IMR-90 (cell line): Measurements from ENCODE around the gene CSAG1. TPM values are rescaled to one million over a fixed set of nuclear protein-coding genes. Genes with fewer than 3 reads are reported as not detected.
"Not testable (repeated sequence)": the region's sequence is repeated elsewhere in the genome, so short reads cannot be mapped to it uniquely, and the experiment has no call there.

Experiments used
- ATAC-seq: fragments of 200-7000 bp; cut with Tn5 transposase; 2 replicates; pipeline ENCODE4 v1.9.1; 2020; ENCODE audit warnings: low read depth, mild to moderate bottlenecking, moderate library complexity
- BruUV-seq: library from RNA; stranded (reverse); fragments of 400-500 nt; replicated peaks from 2 replicates; lab custom pipeline; 2021; lab: Mats Ljungman, UMichigan
- CTCF ChIA-PET: fragments of 300-600 bp; formaldehyde crosslinking; extraction: SDS; loops from one replicate; lab custom pipeline; 2021; ENCODE audit warnings: antibody characterized with exemption; lab: Yijun Ruan, JAX
- POLR2A ChIA-PET: fragments of 300-600 bp; sonication (Branson Sonifier 250); formaldehyde crosslinking; loops from one replicate; lab custom pipeline; 2022; ENCODE audit warnings: antibody characterized with exemption; ENCODE audit not compliant: unreplicated experiment; lab: Charles Lee
- DNase-seq: peaks from one replicate; pipeline ENCODE4 v3.0.0; 2013
- H2AFZ ChIP-seq: replicated peaks from 2 replicates; pipeline ENCODE3; 2013; ENCODE audit warnings: low read length, mild to moderate bottlenecking; ENCODE audit not compliant: poor library complexity
- H2AK5ac ChIP-seq: 2 replicates; pipeline ENCODE4 v1.6.1; 2013; ENCODE audit warnings: low read depth, low read length, inconsistent platforms
- H2AK9ac ChIP-seq: replicated peaks from 2 replicates; pipeline ENCODE3; 2013; ENCODE audit warnings: mild to moderate bottlenecking, low read depth, low read length, moderate library complexity; ENCODE audit not compliant: poor library complexity
- H2BK120ac ChIP-seq: 2 replicates; pipeline ENCODE4 v1.6.1; 2013; ENCODE audit warnings: low read depth, low read length, inconsistent platforms
- H2BK15ac ChIP-seq: 3 replicates; pipeline ENCODE4 v1.6.1; 2013; ENCODE audit warnings: low read depth, low read length, inconsistent platforms
- H2BK20ac ChIP-seq: 2 replicates; pipeline ENCODE4 v1.6.1; 2013; ENCODE audit warnings: low read depth, mild to moderate bottlenecking, inconsistent platforms, low read length, moderate library complexity
- H2BK5ac ChIP-seq: 2 replicates; pipeline ENCODE4 v1.6.1; 2013; ENCODE audit warnings: mild to moderate bottlenecking, low read depth, low read length, inconsistent platforms; ENCODE audit not compliant: poor library complexity, severe bottlenecking
- H3K14ac ChIP-seq: replicated peaks from 2 replicates; pipeline ENCODE4 v1.6.1; 2013; ENCODE audit warnings: low read depth, low read length, inconsistent platforms
- H3K18ac ChIP-seq: 2 replicates; pipeline ENCODE4 v1.6.1; 2013; ENCODE audit warnings: low read depth, low read length, control low read depth
- H3K23ac ChIP-seq: 2 replicates; pipeline ENCODE4 v1.6.1; 2013; ENCODE audit warnings: low read depth, low read length, inconsistent platforms
- H3K27ac ChIP-seq: 2 replicates; pipeline ENCODE4 v1.5.1; 2013; ENCODE audit warnings: mild to moderate bottlenecking, control low read depth, low read length; ENCODE audit not compliant: insufficient read depth
- H3K27me3 ChIP-seq: 2 replicates; pipeline ENCODE4 v1.6.1; 2013; ENCODE audit warnings: low read length; ENCODE audit not compliant: control insufficient read depth, insufficient read depth
- H3K36me3 ChIP-seq: 2 replicates; pipeline ENCODE4 v1.6.1; 2013; ENCODE audit warnings: low read length, mixed read lengths; ENCODE audit not compliant: control insufficient read depth, insufficient read depth
- H3K4ac ChIP-seq: 2 replicates; pipeline ENCODE4 v1.6.1; 2013; ENCODE audit warnings: low read depth, low read length, inconsistent platforms
- H3K4me1 ChIP-seq: 2 replicates; pipeline ENCODE4 v1.6.1; 2013; ENCODE audit warnings: low read length, mixed read lengths; ENCODE audit not compliant: control insufficient read depth, insufficient read depth
- H3K4me2 ChIP-seq: 2 replicates; pipeline ENCODE4 v1.6.1; 2013; ENCODE audit warnings: low read depth, mild to moderate bottlenecking, control low read depth, low read length, moderate library complexity
- H3K4me3 ChIP-seq: 2 replicates; pipeline ENCODE4 v1.5.1; 2013; ENCODE audit warnings: low read depth, mild to moderate bottlenecking, control low read depth, low read length, moderate library complexity; ENCODE audit not compliant: insufficient read depth
- H3K56ac ChIP-seq: 2 replicates; pipeline ENCODE4 v1.6.1; 2013; ENCODE audit warnings: low read length, inconsistent platforms; ENCODE audit not compliant: insufficient read depth; ENCODE audit errors: extremely low read depth
- H3K79me1 ChIP-seq, 2 experiments: 2 replicates each; pipeline ENCODE4 v1.6.1; 2013; ENCODE audit warnings: low read length in 2 of 2, inconsistent platforms in 1 of 2, low read depth in 1 of 2
- H3K9ac ChIP-seq: 2 replicates; pipeline ENCODE4 v1.6.1; 2013; ENCODE audit warnings: low read depth, low read length, control low read depth
- H3K9me1 ChIP-seq: 2 replicates; pipeline ENCODE4 v1.6.1; 2013; ENCODE audit warnings: low read length, inconsistent platforms; ENCODE audit not compliant: insufficient read depth
- H3K9me3 ChIP-seq: 2 replicates; pipeline ENCODE4 v1.6.1; 2013; ENCODE audit warnings: low read length; ENCODE audit not compliant: control insufficient read depth, insufficient read depth
- H4K20me1 ChIP-seq: 2 replicates; pipeline ENCODE4 v1.6.1; 2013; ENCODE audit warnings: low read length, inconsistent platforms; ENCODE audit not compliant: insufficient read depth
- H4K5ac ChIP-seq: 2 replicates; pipeline ENCODE4 v1.6.1; 2013; ENCODE audit warnings: mild to moderate bottlenecking, low read depth, low read length, control low read depth
- H4K8ac ChIP-seq, 2 experiments: 2 replicates each; pipeline ENCODE4 v1.6.1; 2013; ENCODE audit warnings: low read depth in 2 of 2, low read length in 2 of 2, control low read depth in 1 of 2, inconsistent platforms in 1 of 2
- H4K91ac ChIP-seq: 2 replicates; pipeline ENCODE4 v1.6.1; 2013; ENCODE audit warnings: low read depth, low read length, inconsistent platforms; ENCODE audit not compliant: insufficient read depth
- WGBS, 2 experiments: methylation state at CpG; one replicate each; pipeline versions ENCODE4 v1.1.5 to v1.1.7; 2013; ENCODE audit warnings: missing lambda C conversion rate in 2 of 2; ENCODE audit not compliant: insufficient read length in 1 of 2; ENCODE audit errors: extremely low coverage in 2 of 2; 5-methylcytosine and 5-hydroxymethylcytosine counted together
- dilution Hi-C: fragments of 300-500 bp; cut with HindIII; formaldehyde crosslinking; loops from one replicate; pipeline ENCODE4 v1.14.3; 2018; ENCODE audit warnings: low sequenced_read_pairs; ENCODE audit not compliant: unreplicated experiment
- in situ Hi-C: fragments of 300-500 bp; cut with MboI; formaldehyde crosslinking; loops from 3 replicates; pipeline ENCODE4 v1.14.3; 2019; ENCODE audit warnings: low sequenced_read_pairs, inconsistent platforms, mixed read lengths
- intact Hi-C: fragments of 100-400 bp; cut with micrococcal nuclease; formaldehyde crosslinking; loops from 2 replicates; pipeline ENCODE4 v1.10.0; 2022
- polyA plus RNA-seq, 3 experiments: library from polyadenylated mRNA; depleted of rRNA; stranded (reverse); fragments of >200 nt; gene quantifications; 2 replicates each; pipeline ENCODE4 v1.2.3, GENCODE V29; 2012; ENCODE audit warnings: low replicate concordance in 1 of 3
- total RNA-seq: library from RNA; depleted of rRNA; stranded (reverse); fragments of >200 nt; gene quantifications from 2 replicates; pipeline ENCODE4 v1.2.3, GENCODE V29; 2012

The CSAG1 gene
- total and polyA plus RNA-seq, 2 of the 4 experiments (the other 2 are of a cell fraction) = not detected

DNA sequence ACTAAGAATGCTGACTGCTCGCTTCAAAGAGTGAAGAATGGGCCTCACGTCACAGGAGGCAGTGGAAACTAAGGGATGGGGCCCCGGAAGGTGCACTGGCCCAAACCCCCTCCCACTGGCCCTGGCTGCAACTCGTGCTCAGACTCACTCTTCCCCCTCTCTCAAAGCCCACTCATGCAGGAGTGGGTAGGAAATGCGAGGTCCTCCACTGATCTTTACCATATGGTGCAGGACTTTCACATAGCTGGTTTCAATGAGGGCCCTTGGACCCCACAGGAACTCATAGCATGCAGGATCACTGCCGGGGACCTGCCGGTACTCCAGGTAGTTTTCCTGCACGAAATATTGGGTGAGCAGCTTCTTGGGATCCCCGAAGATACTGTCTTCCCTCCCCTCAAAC lies 33.0 kb upstream of the CSAG1 start:
- H3K18ac ChIP-seq, CTCF ChIA-PET, dilution Hi-C loops, H2AK9ac ChIP-seq, H2BK15ac ChIP-seq, H4K91ac ChIP-seq, H3K9me3 ChIP-seq, intact Hi-C loops, BruUV-seq, H3K56ac ChIP-seq, H3K4me3 ChIP-seq, POLR2A ChIA-PET, in situ Hi-C loops, H2BK20ac ChIP-seq, H4K20me1 ChIP-seq, H3K79me1 ChIP-seq, ATAC-seq, H3K14ac ChIP-seq, H2AK5ac ChIP-seq, H3K23ac ChIP-seq, H3K27me3 ChIP-seq, DNase-seq, H2AFZ ChIP-seq, H4K5ac ChIP-seq, H3K9me1 ChIP-seq, H3K4me2 ChIP-seq, H3K27ac ChIP-seq, H2BK120ac ChIP-seq, H3K36me3 ChIP-seq, H3K4ac ChIP-seq, H3K9ac ChIP-seq, H3K4me1 ChIP-seq, H4K8ac ChIP-seq, H2BK5ac ChIP-seq: not testable (repeated sequence)
- WGBS, 2 experiments = 42% methylated on average over 2 of the region's 9 CpGs; no CpG with 5 or more reads in 1 of the 2 experiments

DNA sequence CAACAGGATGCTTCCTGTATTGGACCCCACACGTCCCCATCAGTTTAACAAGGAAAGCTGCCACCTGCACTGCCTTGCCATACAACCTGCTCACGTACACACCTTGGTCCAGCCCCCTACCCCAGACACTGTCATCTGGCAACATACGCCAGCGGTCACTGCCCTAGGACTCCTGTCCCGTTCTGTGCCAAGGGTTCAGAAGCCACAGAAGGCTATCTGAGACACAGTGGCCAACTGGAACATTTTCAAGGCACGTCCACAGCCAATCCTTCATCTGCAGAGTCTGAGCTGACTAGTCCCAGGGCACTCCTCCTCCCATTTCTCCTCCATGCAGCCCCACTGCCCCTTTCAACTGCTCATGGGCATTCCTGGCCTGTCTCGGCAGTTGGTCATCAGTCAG lies 28.1 kb upstream of the CSAG1 start:
- H2AFZ ChIP-seq, DNase-seq, H3K36me3 ChIP-seq, H3K18ac ChIP-seq, H3K4ac ChIP-seq, H3K14ac ChIP-seq, H3K9me1 ChIP-seq, H4K20me1 ChIP-seq, H3K4me2 ChIP-seq, H2AK5ac ChIP-seq, ATAC-seq, H3K4me1 ChIP-seq, dilution Hi-C loops, H2BK15ac ChIP-seq, H4K8ac ChIP-seq, H3K27ac ChIP-seq, H2BK120ac ChIP-seq, BruUV-seq, in situ Hi-C loops, H2BK20ac ChIP-seq, H3K27me3 ChIP-seq, H4K91ac ChIP-seq, H4K5ac ChIP-seq, H3K4me3 ChIP-seq, POLR2A ChIA-PET, H3K56ac ChIP-seq, H3K9ac ChIP-seq, H3K79me1 ChIP-seq, intact Hi-C loops, CTCF ChIA-PET, H3K9me3 ChIP-seq, H2BK5ac ChIP-seq, H2AK9ac ChIP-seq, H3K23ac ChIP-seq: not testable (repeated sequence)
- no CpG with 5 or more reads among the region's 7 CpGs for WGBS, 2 experiments
